T-helper 1 cell treated with Interleukin-12 subunit alpha and Interleukin-12 subunit beta and Interleukin-4 antibody, amounts not matched to agents 30 ng/mL and 1 ng/mL, for 36 hours (primary cell): ENCODE data around the gene GRIN3B. TPM values are rescaled to one million over a fixed set of nuclear protein-coding genes. Genes with fewer than 3 reads are reported as not detected.

Source experiments
- intact Hi-C: fragments of 100-400 bp; cut with micrococcal nuclease; formaldehyde crosslinking; loops from one replicate; pipeline ENCODE4 v1.15.1; 2024
- total RNA-seq: library from RNA; stranded (reverse); gene quantifications from 2 replicates; pipeline ENCODE4 v1.2.3, GENCODE V29; 2022

GRIN3B gene
- total RNA-seq, 1 donor from 2014 or later: not detected

- intact Hi-C loops: no loop called here
Observed at GRCh38 chr19:990119-990571, 10.1 kb upstream of the GRIN3B start.

- intact Hi-C loops: loop anchor here (1.0 kb wide), 2 partner anchors 73 to 128 kb away; no protein-coding TSS in a partner anchor
Observed at GRCh38 chr19:990746-991145, 9.5 kb upstream of the GRIN3B start.

GRCh38 chr19:991174-991931 is 8.9 kb upstream of the GRIN3B start:
- intact Hi-C loops: loop anchor here (1.0 kb wide), 2 partner anchors 72 to 129 kb away; no protein-coding TSS in a partner anchor

- intact Hi-C loops: loop anchor here (1.0 kb wide), 2 partner anchors 71 to 130 kb away; no protein-coding TSS in a partner anchor
Observed at GRCh38 chr19:991932-992669, 8.1 kb upstream of the GRIN3B start.

- intact Hi-C loops: no loop called here
Observed at GRCh38 chr19:992670-993055, 7.6 kb upstream of the GRIN3B start.

- intact Hi-C loops: no loop called here
Observed at GRCh38 chr19:993361-993830, 6.8 kb upstream of the GRIN3B start.

- intact Hi-C loops: no loop called here
Observed at GRCh38 chr19:993831-994393, 6.3 kb upstream of the GRIN3B start.

GRCh38 chr19:994516-994915 is 5.7 kb upstream of the GRIN3B start:
- intact Hi-C loops: no loop called here

- intact Hi-C loops: no loop called here
Observed at GRCh38 chr19:995051-995827, 5.0 kb upstream of the GRIN3B start.

GRCh38 chr19:996051-996838 is 4.0 kb upstream of the GRIN3B start:
- intact Hi-C loops: loop anchor here (1.0 kb wide), 1 partner anchor 25 kb away; the partner anchor contains the start of genes RNU6-2 and TMEM259

- intact Hi-C loops: no loop called here
Observed at GRCh38 chr19:998064-998463, 2.2 kb upstream of the GRIN3B start.

GRCh38 chr19:999379-999719 is 870 bp upstream of the GRIN3B start:
- intact Hi-C loops: no loop called here

GRCh38 chr19:1000591-1001537 is 645 bp downstream of the GRIN3B start:
- intact Hi-C loops: loop anchor here (1.0 kb wide), 4 partner anchors 19 to 231 kb away; no protein-coding TSS in a partner anchor

GRCh38 chr19:1001538-1002166 is 1.4 kb downstream of the GRIN3B start:
- intact Hi-C loops: loop anchor here (1.0 kb wide), 4 partner anchors 19 to 231 kb away; no protein-coding TSS in a partner anchor

- intact Hi-C loops: no loop called here
Observed at GRCh38 chr19:1002600-1002999, 2.4 kb downstream of the GRIN3B start.

- intact Hi-C loops: no loop called here
Observed at GRCh38 chr19:1003283-1003682, 3.1 kb downstream of the GRIN3B start.

- intact Hi-C loops: no loop called here
Observed at GRCh38 chr19:1004204-1004802, 4.1 kb downstream of the GRIN3B start.
